SIG-M5 treated with dmso at 0.1 percent for 504 hours (cell line): ENCODE measurements around the gene SLC25A36.
"Not testable (repeated sequence)": the region's sequence is repeated elsewhere in the genome, so short reads cannot be mapped to it uniquely, and the experiment has no call there.

Experiments
- DNase-seq: peaks from one replicate; lab custom pipeline; 2025; ENCODE audit not compliant: unreplicated experiment; lab: John Stamatoyannopoulos, UW

SLC25A36 gene

GRCh38 chr3:140994316-140994715 is 52.7 kb downstream of the SLC25A36 start:
- no peak for DNase-seq

DNA sequence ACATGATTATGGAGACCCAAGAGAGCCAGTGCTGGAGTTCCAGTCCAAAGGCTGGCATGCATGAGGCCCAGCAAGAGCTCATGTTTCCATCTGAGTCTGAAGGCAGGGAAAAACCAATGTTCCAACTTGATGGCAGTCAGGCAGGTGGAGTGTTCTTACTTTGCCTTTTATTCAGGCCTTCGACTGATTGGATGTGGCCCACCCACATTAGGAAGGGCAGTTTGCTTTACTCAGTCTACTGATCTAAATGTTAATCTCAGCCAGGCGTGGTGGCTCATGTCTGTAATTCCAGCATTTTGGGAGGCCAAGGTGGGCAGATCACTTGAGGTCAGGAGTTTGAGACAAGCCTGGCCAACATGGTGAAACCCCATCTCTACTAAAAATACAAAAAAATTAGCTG is 53.2 kb downstream of the SLC25A36 start:
- not testable (repeated sequence) for DNase-seq

GRCh38 chr3:140995881-140996280 is 54.2 kb downstream of the SLC25A36 start:
- DNase-seq = no peak

DNA sequence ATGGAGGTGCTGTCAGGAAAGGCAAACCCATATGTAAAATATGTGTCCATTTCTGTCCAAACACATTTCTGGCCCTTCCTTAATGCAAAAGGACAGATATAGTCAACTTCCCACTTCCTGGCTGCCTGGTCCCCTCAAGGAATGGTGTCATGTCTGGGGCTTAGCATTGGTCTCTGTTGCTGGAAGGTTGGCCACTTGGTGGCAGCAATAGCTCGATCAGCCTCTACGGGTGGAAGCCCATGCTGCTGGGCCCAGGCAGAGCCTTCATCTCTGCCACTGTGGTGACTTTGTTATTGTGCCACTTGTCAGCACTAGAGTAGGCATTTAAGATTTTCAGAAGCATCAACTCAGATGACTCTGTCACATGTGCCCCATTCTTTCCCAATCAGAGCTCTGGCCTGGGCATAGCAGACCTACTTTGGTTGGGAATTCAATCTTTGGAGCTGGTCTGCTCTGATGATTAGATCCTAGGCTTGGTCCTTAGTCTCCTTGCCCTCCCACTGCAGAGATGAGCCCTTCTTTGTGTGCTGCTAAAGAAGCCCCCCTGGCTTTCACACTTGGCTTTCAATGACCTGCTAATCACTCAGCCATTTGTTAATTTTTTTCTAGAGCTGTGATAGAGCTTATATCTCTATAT is 58.5 kb downstream of the SLC25A36 start:
- DNase-seq = peak; percentile 76

- DNase-seq = no peak
Measured at GRCh38 chr3:141000686-141001085, 59.0 kb downstream of the SLC25A36 start.

DNA sequence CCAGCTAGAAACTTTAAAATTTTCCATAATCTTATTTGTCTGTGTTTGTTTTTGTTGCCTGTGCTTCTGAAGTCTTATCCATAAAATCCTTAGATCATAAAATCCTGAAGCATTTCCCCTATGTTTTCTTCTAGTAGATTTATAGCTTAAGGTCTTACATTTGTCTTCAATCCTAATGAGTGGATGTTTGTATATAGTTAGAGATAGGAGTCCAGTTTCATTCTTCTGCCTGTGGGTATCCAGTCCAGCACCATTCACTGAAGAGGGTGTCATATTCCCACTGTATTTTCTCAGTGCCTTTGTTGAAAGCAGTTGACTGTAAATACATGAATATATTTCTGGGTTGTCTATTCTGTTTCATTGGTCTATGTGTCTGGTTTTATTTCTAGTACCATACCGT is 64.7 kb downstream of the SLC25A36 start:
- no peak for DNase-seq

DNA sequence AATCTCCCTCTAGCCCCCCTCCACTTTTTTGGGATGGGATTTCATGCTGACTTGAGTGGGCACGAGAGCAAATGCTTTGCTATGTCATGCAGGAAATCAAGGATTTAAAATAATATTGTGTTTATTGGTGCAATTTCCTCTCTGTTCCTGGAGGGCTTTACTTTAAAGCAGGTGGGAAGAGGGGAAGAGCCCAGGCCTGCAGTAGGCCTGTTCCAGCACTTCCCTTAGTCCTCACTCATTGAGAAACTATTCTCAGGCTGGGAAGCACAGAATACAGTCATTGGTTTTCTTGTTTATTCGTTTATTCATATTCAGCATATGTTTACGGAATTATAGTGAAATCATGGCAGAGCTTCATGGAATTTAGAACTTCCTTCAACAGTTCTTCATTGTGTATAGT is 67.9 kb downstream of the SLC25A36 start:
- DNase-seq = no peak

GRCh38 chr3:141011232-141011996 is 69.8 kb downstream of the SLC25A36 start:
- peak; percentile 72 for DNase-seq

- no peak for DNase-seq
Measured at GRCh38 chr3:141011997-141012262, 70.3 kb downstream of the SLC25A36 start.

GRCh38 chr3:141012571-141012970 is 70.9 kb downstream of the SLC25A36 start:
- no peak for DNase-seq

DNA sequence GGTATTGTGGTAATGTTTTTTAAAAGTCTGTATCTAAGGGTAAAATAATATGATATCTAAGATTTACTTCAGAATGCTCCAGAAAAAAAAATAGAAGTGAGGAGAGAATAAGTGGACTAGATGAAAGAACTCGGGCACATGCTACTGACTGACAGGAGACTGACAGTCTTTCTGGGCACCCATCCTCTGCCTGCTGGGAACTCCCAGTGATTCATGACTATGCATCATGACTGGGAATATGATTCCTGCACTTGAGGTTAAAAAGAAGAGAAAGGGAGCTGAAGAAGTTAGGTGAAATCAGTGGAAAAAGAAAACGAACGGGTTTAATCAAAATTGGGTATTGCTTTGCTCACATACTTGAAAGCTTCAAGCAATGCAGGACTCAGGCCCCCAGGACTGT is 73.8 kb downstream of the SLC25A36 start:
- DNase-seq = no peak

DNA sequence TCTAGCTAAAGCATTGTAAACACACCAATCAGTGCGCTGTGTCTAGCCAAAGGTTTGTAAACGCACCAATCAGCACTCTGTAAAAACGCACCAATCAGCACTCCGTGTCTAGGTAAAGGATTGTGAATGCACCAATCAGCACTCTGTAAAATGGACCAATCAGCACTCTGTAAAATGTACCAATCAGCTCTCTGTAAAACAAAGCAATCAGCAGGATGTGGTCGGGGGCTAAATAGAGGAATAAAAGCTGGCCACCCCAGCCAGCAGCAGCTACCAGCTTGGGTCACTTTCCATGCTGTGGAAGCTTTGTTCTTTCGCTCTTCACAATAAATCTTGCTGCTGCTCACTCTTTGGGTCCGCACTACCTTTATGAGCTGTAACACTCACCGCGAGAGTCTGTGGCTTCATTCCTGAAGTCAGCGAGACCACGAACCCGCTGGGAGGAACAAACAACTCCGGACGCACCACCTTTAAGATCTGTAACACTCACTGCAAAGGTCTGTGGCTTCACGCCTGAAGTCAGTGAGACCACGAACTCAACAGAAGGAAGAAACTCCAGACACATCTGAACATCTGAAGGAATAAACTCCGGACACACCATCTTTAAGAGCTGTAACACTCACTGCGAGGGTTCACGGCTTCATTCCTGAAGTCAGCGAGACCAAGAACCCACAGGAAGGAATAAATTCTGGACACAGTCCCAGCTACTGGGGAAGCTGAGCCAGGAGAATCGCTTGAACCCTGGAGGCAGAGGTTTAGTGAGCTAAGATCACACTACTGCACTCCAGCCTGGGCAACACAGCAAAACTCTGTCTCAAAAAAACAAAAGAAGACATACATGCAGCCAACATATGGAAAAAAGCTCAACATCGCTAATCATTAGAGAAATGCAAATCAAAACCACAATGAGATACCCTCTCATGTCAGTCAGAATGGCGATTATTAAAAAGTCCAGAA is 76.0 kb downstream of the SLC25A36 start:
- DNase-seq = not testable (repeated sequence)

DNA sequence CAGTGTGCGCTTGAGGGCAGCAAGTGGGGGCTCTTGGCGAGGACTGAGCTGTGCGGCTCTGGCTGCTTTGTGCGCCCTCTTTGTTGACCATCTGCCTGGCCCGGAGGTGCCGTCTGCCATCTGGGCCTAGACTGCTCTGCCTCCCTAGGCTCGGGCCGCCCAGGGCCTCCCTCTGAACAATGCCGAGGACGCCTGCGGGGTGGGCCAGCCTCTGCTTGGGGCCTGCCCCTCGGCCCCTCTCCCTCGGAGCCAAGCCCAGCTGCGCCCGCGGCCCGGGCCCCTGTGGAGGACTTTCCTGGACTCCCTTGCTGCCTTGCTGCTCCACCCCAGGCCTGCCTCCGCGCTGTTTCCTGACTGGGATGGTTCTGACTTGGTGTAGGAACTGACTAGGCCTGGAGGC is 77.6 kb downstream of the SLC25A36 start:
- no peak for DNase-seq

GRCh38 chr3:141020143-141020830 is 78.7 kb downstream of the SLC25A36 start:
- peak; percentile 20 for DNase-seq

DNA sequence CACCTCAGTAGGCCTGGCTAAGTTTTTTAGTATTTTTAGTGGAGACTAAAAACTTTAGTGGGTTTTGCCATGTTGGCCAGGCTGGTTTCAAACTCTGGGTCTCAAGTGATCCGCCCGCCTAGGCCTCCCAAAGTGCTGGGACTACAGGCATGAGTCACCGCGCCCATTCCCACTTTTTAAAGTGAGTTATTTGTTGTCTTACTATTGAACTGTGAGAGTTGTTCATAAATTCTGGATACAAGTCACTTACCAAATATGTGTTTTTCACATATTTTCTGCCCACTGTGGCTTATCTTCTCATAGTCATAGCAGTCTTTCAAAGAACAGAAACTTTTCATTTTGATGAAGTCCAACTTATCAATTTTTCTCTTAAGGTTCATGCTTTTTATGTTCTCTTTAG is 79.6 kb downstream of the SLC25A36 start:
- DNase-seq = no peak
